ENCODE data around the gene TAF6.
A peak's percentile ranks its signal among the peaks of the same experiment; 100 is the strongest.

Gene TAF6

DNA sequence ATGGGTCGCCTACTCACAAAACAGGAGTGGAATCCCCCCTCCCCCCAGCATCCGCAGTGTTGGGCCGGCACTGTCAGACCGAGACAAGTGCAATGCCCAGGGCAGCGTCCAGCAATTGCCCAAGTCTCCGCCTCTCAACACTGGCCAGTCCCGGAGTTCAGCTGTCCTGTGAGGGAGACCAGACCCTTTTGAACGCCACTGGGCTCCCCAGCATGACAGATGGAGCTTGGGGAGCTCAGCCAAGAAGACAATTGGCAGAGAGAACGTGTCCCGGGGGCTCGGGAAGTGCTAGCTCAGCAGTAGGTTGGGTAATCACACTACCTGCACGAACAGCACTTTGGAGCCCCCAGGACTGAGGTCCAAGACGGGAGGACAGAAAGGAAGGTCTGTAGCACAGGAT lies 25.7 kb downstream of the TAF6 start:
- no peak for DNase-seq (ENCODE audit: low read depth in 2 of 2)

DNA sequence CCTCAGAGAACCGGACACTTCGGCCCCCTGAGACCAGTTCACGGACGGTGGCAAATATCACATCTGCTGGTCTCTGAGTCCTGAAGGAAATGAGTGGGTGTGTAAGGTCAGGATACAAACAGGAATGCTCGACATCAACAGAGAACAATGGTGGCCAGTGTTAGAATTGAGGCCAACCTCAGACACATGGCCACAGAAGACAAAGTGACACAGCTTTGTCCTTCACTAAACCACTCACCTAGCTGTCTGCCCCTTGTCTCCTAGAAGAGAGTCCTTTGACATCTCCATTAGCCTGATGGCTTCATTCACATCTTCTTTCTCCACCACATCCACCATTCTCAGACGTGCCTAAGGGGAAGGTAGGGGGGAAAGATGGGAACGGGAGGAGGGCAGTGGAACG lies 26.1 kb downstream of the TAF6 start:
- DNase-seq (ENCODE audit: low read depth in 2 of 2) = no peak

- DNase-seq (ENCODE audit: low read depth in 2 of 2) = no peak
Observed at GRCh38 chr7:100091411-100092181, 27.6 kb downstream of the TAF6 start.

- DNase-seq (ENCODE audit: low read depth in 2 of 2) = no peak
Observed at GRCh38 chr7:100090527-100091410, 28.4 kb downstream of the TAF6 start.

DNA sequence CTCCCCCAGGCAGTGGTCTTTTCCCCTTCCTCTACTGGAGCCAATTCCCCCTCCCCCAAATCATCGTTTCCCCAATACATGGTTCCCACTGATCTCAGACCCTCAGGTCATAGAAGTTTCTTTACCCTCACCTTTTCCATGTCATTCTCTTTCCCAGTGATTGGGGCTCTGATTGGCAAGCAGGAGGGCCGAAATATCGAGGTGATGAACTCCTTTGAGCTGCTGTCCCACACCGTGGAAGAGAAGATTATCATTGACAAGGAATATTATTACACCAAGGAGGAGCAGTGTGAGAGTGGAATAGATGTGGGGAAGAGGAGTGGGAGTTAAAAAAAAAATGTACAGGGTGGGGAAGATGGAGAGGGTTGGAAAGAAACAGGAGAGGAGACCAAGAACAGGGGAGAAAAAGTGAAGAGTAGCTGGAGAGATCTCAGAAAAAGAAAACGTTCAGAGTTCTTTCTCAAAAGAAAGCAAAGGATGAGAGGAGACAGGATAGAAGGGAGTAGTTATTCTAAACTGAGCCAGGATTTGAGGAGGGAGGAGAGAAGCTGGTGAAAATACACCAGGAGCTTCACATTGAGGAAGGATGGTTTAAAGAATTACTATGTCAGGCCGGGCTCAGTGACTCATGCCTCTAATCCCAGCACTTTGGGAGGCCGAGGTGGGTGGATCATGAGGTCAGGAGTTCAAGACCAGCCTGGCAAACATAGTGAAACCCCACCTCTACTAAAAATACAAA lies 29.5 kb downstream of the TAF6 start:
- DNase-seq (ENCODE audit: low read depth in 2 of 2) = no peak

DNA sequence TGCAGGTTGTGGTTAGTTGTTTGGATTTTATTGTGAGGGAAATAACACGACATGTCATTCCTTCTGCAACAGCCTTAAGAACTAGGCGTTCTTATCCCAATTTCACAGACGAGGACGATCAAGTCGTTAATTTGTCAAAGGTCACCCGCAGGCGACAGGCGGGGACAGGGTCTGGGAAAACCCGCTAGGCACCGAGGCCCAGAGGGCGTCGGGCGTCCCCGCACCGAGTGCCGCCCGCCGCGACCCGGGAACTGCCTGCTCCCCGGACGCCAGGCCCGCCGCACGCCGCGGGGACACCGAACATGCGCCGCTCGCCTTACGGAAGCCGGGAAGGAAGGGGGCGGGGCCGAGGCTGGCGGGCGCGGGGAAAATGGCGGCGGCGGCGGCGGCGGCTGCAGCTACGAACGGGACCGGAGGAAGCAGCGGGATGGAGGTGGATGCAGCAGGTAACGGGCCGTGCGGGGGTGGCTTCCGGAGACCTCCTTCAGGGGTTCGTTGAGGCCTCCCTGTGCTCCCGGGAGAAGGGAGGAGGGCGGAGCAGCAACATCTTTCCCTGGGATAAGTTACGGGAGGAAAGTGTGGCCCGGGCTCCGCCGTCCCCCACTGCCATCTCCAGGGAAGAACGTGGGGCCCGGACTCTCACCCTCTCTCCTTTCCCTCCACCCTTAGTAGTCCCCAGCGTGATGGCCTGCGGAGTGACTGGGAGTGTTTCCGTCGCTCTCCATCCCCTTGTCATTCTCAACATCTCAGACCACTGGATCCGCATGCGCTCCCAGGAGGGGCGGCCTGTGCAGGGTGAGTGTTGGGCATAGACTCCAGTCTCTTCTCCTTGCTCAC lies 30.3 kb downstream of the TAF6 start, which contains the start of gene COPS6:
COPS6 (plus strand) TSS at position 349 of the 837 bp plus-strand sequence; CDS start at position 371, 22 bp downstream.
- peak; percentile 71 to 74 for DNase-seq (ENCODE audit: low read depth in 2 of 2)

DNA sequence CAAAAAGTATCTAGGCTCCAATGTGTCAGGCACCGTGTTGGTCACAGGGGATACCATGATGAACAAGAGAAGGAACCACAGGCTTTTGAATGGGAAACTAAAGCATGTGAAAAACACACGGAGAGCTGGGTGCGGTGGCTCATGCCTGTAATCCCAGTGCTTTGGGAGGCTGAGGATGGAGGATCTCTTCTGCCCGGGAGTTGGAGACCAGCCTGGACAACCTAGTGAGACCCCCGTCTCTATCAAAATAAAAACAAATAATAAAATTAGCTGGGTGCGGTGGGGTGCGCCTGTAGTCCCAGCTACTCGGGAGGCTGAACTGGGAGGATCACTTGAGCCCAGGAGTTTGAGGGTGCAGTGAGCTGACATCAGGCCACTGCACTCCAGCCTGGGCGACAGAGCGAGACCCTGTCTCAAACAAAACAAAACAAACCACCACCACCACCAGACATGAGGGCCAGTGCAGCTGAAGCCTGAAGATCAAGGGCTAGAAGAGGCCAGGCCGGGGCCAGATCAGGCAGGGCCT lies 31.0 kb downstream of the TAF6 start:
- no peak for DNase-seq (ENCODE audit: low read depth in 2 of 2)

DNA sequence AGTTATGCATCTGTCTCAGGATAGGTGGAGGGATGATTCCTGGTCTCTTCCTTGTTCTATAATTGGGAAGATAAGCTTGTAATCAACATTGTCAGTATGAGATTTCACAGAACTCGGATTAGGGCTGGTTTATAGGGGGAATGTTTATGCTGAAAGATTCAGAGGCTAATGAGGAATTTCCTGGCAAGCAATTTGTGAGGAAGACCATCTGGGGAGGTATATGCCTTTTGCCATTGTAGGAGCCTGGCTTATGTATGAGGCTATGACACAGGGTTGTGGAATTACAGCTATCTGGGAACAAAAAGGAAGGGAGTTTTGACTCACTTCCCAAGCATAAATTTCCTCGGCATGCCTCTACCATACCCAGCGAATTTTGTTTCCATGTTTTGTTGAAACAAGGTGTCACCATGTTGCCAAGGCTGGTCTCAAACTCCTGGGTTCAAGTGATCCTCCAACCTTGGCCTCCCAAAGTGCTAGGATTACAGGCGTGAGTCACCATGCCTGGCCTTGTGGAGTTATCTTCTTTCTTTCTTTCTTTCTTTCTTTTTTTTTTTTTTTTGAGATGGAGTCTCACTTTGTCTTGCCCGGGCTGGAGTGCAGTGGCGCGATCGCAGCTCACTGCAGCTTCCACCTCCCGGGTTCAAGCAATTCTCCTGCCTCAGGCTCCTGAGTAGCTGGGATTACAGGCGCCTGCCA lies 32.0 kb downstream of the TAF6 start:
- no peak for DNase-seq (ENCODE audit: low read depth in 2 of 2)

DNA sequence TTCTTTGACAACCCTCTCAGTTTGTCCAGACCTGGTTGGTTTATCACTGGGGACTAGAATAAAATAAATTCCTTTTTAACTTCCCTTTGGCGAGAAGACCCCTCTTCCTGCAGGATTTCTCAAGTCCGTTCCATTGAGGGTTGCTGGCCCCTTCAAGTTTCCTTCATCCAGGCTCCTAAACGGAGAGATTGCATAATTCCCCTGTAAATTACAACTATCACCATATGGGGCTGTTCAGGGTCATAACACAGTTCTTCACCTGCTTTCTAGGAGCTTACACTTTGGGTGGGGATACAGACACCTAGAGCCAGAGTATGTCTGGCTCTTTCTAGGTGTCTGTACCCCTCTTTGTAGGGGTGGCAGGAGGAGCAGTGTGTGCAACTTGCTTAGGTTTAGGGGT lies 33.6 kb downstream of the TAF6 start:
- no peak for DNase-seq (ENCODE audit: low read depth in 2 of 2)

DNA sequence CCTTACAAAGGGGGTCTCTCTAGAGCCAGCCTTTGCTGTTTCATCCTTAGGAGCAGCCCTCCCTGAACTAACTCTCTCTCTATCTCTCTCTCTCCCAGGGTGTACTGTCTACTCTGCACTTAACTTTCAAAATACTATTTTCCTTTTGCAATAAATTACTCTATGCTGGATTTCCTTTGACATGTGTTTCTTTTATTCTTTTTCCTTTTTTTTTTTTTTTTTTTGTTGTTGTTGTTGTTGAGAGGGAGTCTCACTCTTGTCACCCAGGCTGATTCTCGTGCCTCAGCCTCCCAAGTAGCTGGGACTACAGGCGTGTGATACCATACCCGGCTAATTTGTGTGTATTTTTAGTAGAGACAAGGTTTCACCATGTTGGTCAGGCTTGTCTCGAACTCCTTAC lies 36.2 kb downstream of the TAF6 start:
- DNase-seq (ENCODE audit: low read depth in 2 of 2) = no peak

GRCh38 chr7:100081535-100082102 lies 37.5 kb downstream of the TAF6 start, which contains the start of gene ZNF3:
Gene ZNF3, minus strand, starts transcription at chr7:100081723. Its CDS starts 4,366 bp downstream, at chr7:100077357.
- peak; percentile 93 to 95 for DNase-seq (ENCODE audit: low read depth in 2 of 2)

DNA sequence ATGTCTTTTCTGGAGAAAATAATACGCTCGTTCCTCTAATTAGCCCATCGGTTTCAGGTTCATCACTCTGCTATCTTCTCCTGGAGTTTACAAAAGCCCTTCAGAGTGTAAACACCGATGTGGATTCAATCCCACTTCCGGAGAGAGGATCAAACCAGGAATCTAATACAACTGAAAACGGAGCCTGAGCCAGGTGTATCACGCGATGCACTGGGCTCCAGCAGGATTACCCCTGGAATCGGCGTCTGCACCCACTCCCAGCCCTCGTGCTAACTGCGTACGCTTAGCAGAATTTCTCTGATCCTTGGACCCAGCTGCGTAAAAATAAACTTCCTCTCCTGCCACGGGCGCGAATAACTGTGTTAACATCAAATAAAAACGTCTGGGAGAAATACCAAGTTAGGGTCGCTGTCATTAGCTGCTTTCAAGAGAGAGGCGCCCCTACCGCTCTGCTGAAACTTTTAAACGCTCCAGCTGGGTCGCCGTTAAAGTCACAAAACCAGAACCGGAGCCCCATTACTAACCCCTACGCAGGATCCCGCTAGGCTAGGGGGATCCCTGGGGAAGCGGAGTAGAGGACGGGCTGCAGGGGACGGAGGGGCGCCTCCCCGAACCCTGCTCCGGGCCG lies 38.1 kb downstream of the TAF6 start:
- no peak for DNase-seq (ENCODE audit: low read depth in 2 of 2)

DNA sequence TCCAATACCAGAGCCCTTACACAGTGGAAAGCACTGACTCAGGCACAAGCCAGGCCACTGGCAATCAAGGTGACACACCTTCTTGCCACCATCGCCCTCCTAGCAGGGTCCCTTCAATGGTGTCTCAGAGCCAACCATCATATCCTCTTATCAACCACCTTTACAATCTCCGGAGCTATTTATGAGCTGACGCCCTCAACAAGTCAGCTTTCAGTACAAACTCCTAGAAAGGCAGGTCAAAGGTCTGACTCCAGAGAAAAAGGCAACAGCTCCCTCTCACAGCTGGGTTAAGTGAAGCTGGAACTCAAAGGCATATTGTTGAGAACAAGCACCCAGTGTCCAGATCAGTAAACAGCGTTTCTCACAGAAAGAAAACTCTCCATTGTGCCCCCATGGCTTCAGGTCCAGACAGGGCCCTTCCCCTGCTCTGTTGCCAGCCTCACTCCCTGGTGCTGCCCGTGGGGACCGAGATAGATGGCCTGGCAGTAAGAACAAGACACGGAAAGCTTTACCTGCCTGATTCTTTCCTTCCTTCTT lies 40.1 kb downstream of the TAF6 start:
- DNase-seq (ENCODE audit: low read depth in 2 of 2) = no peak

DNA sequence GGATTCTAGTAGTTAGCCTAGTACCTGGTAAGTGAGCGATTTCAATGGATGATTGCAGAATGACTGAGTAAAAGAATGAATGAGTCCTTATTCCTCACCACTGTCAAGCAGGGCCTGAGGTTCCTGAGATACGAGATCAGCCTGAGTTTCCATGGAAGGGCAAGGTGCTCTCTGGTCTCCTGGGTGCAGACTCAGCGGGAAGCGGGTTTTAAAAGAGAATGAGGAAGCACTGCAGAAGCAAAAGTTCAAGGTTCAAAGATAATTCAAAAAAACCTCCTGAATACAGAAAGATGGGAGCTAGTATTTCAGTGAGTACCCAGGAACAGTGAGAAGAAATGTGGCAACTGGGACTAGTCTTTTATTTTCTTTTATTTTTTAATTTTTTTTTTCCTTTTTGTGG lies 42.0 kb downstream of the TAF6 start:
- DNase-seq (ENCODE audit: low read depth in 2 of 2) = no peak

DNA sequence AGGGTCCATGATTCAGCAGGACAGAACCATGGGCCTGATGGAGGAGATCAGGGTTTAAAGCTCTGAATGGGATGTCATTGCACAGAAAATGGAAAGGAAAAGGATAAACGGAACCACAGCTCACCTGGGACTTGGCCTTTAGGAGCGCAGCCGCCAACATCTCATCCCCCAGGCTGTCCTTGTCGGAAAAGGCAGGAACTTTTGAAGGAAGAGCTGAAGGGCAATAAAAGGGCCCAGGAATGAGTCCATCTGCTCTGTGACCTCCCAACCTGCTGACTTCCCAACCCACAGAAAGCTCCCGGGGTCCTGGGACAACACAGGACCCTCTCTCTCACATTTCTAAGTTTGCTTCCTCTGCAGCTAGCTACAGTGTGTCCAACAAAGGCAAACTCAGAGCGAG lies 43.7 kb downstream of the TAF6 start:
- DNase-seq (ENCODE audit: low read depth in 2 of 2) = no peak

DNA sequence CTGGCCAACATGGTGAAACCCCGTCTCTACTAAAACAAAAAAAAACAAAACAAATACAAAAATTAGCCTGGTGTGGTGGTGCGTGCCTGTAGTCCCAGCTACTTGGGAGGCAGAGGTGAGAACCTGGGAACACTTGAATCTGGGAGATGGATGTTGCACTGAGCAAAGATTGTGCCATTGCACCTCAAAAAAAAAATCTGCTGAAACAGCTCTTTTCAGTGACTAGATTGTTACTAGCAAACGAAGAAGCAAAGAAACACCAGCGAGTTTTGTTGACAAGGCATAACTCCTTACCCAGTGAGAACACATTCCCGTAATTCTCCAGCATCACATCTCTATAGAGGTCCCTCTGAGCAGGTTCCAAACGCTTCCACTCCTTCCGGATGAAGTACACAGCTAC lies 44.3 kb downstream of the TAF6 start:
- DNase-seq (ENCODE audit: low read depth in 2 of 2) = no peak

GRCh38 chr7:100072462-100072861 lies 46.7 kb downstream of the TAF6 start:
- no peak for DNase-seq (ENCODE audit: low read depth in 2 of 2)

DNA sequence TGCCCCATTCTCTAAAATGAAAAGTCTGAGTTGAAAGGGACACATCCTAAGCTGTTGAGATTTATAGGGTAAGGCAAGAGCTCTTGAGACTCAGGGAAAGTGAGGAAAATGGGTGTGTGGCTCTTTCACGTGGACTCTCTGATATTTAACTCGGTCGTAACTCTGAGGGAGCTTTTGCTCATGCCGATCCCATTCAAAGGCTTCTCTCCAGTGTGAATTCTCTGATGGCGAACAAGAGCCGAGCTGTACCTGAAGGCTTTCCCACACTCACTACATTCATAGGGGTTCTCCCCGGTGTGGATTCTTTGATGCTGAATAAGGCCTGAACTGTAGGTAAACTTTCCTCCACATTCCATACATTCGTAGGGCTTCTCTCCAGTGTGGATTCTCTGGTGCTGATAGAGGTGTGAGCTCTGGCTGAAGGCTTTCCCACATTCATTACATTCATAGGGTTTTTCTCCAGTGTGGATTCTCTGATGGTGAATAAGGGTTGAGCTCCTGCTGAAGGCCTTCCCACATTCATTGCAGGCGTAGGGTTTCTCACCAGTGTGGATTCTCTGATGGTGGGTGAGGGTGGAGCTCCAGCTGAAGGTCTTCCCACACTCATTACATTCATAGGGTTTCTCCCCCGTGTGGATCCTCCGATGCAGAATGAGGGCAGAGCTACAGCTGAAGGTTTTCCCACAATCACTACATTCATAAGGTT lies 48.0 kb downstream of the TAF6 start:
- no peak for DNase-seq (ENCODE audit: low read depth in 2 of 2)

GRCh38 chr7:100069991-100070390 lies 49.2 kb downstream of the TAF6 start:
- DNase-seq (ENCODE audit: low read depth in 2 of 2) = no peak
